ENCODE measurements around the gene HRNR.
A peak's percentile ranks its signal among the peaks of the same experiment; 100 is the strongest.

DNA sequence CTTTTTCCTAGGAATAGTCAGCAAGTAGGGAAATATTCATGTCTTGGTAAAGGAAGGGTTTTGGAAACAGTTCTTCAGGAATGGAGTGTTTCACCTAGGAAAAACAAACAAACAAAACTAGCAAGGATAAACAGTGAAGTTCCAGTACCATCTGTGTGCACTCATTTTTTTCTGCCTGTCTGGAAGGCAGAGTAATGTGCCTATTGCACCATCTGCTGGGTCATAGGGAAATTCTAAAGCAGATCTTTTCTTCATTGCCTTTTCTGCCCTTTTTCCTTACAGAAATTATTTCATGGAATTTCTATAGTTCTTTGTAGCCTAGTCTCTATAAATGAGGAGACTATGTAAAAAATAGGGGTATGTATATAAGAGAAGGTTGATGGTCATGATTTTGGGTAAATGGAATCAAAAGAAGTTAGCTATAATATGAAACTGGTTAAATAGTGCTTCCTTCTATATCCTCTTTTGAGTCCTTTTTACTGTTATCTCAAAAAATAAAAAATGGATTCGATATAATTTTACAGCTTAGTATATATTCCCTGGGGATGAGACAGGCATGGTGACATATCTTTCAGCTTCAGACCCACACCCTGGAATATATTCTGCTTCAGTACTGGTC lies 3.4 kb upstream of the HRNR start:
- TF ChIP-seq, protein P1, sequence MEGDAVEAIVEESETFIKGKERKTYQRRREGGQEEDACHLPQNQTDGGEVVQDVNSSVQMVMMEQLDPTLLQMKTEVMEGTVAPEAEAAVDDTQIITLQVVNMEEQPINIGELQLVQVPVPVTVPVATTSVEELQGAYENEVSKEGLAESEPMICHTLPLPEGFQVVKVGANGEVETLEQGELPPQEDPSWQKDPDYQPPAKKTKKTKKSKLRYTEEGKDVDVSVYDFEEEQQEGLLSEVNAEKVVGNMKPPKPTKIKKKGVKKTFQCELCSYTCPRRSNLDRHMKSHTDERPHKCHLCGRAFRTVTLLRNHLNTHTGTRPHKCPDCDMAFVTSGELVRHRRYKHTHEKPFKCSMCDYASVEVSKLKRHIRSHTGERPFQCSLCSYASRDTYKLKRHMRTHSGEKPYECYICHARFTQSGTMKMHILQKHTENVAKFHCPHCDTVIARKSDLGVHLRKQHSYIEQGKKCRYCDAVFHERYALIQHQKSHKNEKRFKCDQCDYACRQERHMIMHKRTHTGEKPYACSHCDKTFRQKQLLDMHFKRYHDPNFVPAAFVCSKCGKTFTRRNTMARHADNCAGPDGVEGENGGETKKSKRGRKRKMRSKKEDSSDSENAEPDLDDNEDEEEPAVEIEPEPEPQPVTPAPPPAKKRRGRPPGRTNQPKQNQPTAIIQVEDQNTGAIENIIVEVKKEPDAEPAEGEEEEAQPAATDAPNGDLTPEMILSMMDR (conservative IDR thresholded peaks at IDR 0.05; ENCODE audit: low read length), result peak; percentile 35
- no peak for TF ChIP-seq EZH2phosphoT487 (IDR thresholded peaks at IDR 0.05; ENCODE audit: borderline replicate concordance)
